AG04450 (cell line): ENCODE measurements around the gene CENPP. TPM values are rescaled to one million over a fixed set of nuclear protein-coding genes. Genes with fewer than 3 reads are reported as not detected.

Experiments used
- CTCF ChIA-PET: fragments of 300-600, 350-600 bp; formaldehyde crosslinking; extraction: SDS; loops from one replicate; lab custom pipeline; 2022; ENCODE audit warnings: antibody characterized with exemption, inconsistent platforms; lab: Charles Lee
- POLR2A ChIA-PET: fragments of 350-600 bp; formaldehyde crosslinking; extraction: SDS; loops from one replicate; lab custom pipeline; 2021; ENCODE audit warnings: antibody characterized with exemption, inconsistent platforms; lab: Yijun Ruan, JAX
- DNase-seq: peaks from one replicate; pipeline ENCODE4 v3.0.0-alpha.2; 2011; ENCODE audit warnings: low read depth, low spot score
- H3K27ac ChIP-seq: one replicate; pipeline ENCODE4 v1.5.1; 2012; ENCODE audit warnings: low read depth, low read length, control low read depth
- H3K27me3 ChIP-seq: one replicate; pipeline ENCODE4 v1.6.0; 2012; ENCODE audit warnings: low read length; ENCODE audit not compliant: control insufficient read depth, insufficient read depth
- H3K4me3 ChIP-seq: 2 replicates; pipeline ENCODE4 v1.5.1; 2011; ENCODE audit warnings: mild to moderate bottlenecking, low read depth, low read length, control low read depth
- H3K9me3 ChIP-seq: 2 replicates; pipeline ENCODE4 v1.5.1; 2012; ENCODE audit warnings: low read length; ENCODE audit not compliant: control insufficient read depth, insufficient read depth
- CTCF ChIP-seq: IDR thresholded peaks from 2 replicates; pipeline ENCODE4 v1.5.1; 2011; ENCODE audit warnings: low read depth, low read length, control low read depth, inconsistent platforms
- polyA plus RNA-seq: library from polyadenylated mRNA; depleted of rRNA; stranded (reverse); fragments of >200 nt; gene quantifications from 2 replicates; pipeline ENCODE4 v1.2.3, GENCODE V29; 2011

Gene CENPP
- polyA plus RNA-seq, 1 experiment, result 4.4 TPM

GRCh38 chr9:92479346-92479745 lies 153.6 kb downstream of the CENPP start:
- DNase-seq, result no peak
- Histone ChIP-seq H3K27ac (no peak overlapping the region), H3K9me3 (no peaks in the 10 kb centered on the region), H3K27me3 (no peaks in the 10 kb centered on the region), H3K4me3 (no peak overlapping the region)
- CTCF ChIA-PET, result interaction anchor here (0.8 kb wide), 1 partner anchor 40 kb away, joined by 3 read pairs; no protein-coding TSS in a partner anchor
- POLR2A ChIA-PET, result no interaction called here
- no peak for TF ChIP-seq CTCF

- Histone ChIP-seq H3K9me3 (no peaks in the 10 kb centered on the region), H3K27me3 (no peaks in the 10 kb centered on the region), H3K4me3 (no peak overlapping the region), H3K27ac (peak overlapping the region; percentile 75)
- no peak for DNase-seq
- CTCF ChIA-PET, result interaction anchor here (0.6 to 1.6 kb wide), 4 partner anchors 17 to 154 kb away, joined by 3 to 4 read pairs (median 3); no protein-coding TSS in a partner anchor
- POLR2A ChIA-PET, result no interaction called here
- TF ChIP-seq CTCF, result no peak
Observed at GRCh38 chr9:92480291-92480771, 154.6 kb downstream of the CENPP start.

DNA sequence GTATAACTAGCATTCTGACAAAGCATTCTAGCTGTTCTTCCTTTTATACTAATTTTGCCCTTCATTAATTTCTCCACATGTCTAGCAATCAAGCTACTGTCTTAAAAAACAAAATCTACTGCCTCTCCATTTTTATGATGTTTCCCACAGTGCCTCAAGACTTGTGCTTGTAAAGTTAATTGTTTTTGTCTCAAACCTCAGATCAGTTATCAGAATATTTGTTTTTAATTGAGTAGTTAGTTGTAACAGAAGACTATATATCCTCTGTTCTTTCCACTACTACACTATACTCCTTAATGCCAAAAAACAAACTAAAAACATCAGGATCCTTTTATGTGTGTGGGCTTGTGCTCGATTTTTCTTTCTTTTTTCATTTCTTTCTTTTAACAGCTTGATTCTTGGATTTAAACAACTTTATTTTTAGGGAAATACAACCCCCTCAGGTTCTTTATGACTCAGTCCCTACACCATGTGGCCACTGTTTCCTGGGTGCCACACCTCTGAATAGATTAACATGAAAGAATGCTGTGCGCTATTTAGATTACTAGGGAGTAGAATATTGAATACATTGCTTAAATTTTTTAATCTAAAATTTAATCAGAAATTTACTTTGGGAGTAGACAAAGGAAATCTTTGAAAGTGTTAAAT lies 155.4 kb downstream of the CENPP start:
- Histone ChIP-seq H3K4me3 (no peak overlapping the region), H3K27ac (no peak overlapping the region), H3K27me3 (no peaks in the 10 kb centered on the region), H3K9me3 (no peaks in the 10 kb centered on the region)
- CTCF ChIA-PET, result interaction anchor here (1.3 to 1.6 kb wide), 2 partner anchors 26 to 153 kb away, joined by 3 to 4 read pairs; no protein-coding TSS in a partner anchor
- DNase-seq, result no peak
- POLR2A ChIA-PET, result no interaction called here
- TF ChIP-seq CTCF, result no peak

DNA sequence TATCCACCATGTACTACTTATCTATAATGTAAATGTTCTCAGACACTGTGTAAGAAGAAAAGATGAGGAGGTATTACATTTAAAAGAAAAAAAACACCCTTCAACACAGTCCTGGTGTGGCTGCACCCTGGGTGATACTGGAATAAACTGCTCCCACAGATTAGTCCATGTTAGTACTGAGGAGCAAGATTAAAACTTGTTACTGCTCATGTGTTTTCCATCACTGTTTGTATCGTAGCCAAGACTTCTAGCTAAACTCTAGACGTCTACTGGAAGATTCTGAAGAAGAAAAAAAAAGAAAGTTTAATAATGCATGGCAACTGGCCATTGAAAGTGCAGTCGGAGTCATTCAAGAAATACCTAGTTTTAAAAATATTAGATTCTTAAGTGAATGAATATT lies 156.6 kb downstream of the CENPP start, which contains the start of gene ASPN:
Gene ASPN, minus strand, starts transcription at position 178 of the 400 bp plus-strand sequence.
- no peak for DNase-seq
- H3K27me3 ChIP-seq, result no peaks in the 10 kb centered on the region
- H3K9me3 ChIP-seq, result no peaks in the 10 kb centered on the region
- H3K4me3 ChIP-seq, result no peak within 1 kb of the TSS
- POLR2A ChIA-PET, result no interaction called here
- CTCF ChIA-PET, result interaction anchor here (1.1 kb wide), 1 partner anchor 154 kb away, joined by 3 read pairs; no protein-coding TSS in a partner anchor
- TF ChIP-seq CTCF, result no peak
- H3K27ac ChIP-seq, result no peak within 1 kb of the TSS

GRCh38 chr9:92482805-92483204 lies 157.1 kb downstream of the CENPP start:
- Histone ChIP-seq H3K9me3 (no peaks in the 10 kb centered on the region), H3K27me3 (no peaks in the 10 kb centered on the region), H3K27ac (no peak overlapping the region), H3K4me3 (no peak overlapping the region)
- no peak for DNase-seq
- CTCF ChIA-PET, result interaction anchor here (1.1 kb wide), 1 partner anchor 154 kb away, joined by 3 read pairs; no protein-coding TSS in a partner anchor
- POLR2A ChIA-PET, result no interaction called here
- TF ChIP-seq CTCF, result no peak
